Central memory CD8-positive, alpha-beta T cell (primary cell): Measurements from ENCODE around the gene TBL3.

Source experiments
- ATAC-seq: fragments of 150-1000 bp; cut with Tn5 transposase; replicated peaks from 2 replicates; pipeline ENCODE4 v1.10.0; 2022; ENCODE audit warnings: mild to moderate bottlenecking, moderate FRiP score, moderate number of reproducible peaks; ENCODE audit not compliant: poor library complexity, severe bottlenecking; ENCODE audit errors: extremely low read depth
- DNase-seq, 2 donors: peaks; one replicate each; pipeline ENCODE4 v3.0.0; 2021; ENCODE audit warnings: low spot score in 2 of 2
- H3K27ac Mint-ChIP-seq: one replicate; pipeline ENCODE4 v1.8.0; 2022; ENCODE audit warnings: low read depth, mild to moderate bottlenecking, moderate library complexity, mixed read lengths
- H3K27me3 Mint-ChIP-seq: one replicate; pipeline ENCODE4 v1.8.0; 2022; ENCODE audit warnings: mixed read lengths
- H3K36me3 Mint-ChIP-seq: one replicate; pipeline ENCODE4 v1.8.0; 2022; ENCODE audit warnings: mild to moderate bottlenecking, moderate library complexity, mixed read lengths; ENCODE audit not compliant: insufficient read depth
- H3K4me1 Mint-ChIP-seq: one replicate; pipeline ENCODE4 v1.8.0; 2022; ENCODE audit warnings: mixed read lengths
- H3K4me3 Mint-ChIP-seq: one replicate; pipeline ENCODE4 v1.8.0; 2022; ENCODE audit warnings: mild to moderate bottlenecking, moderate library complexity, mixed read lengths
- H3K9me3 Mint-ChIP-seq: one replicate; pipeline ENCODE4 v1.8.0; 2022; ENCODE audit warnings: mixed read lengths

The TBL3 gene

GRCh38 chr16:1971796-1972489 lies at the start of gene TBL3:
TBL3 (plus strand) TSS chr16:1972053; CDS start chr16:1972165, 112 bp downstream.
- ATAC-seq (peak; percentile 99), DNase-seq (peak; percentile 94 to 97)
- Mint-ChIP-seq H3K36me3 (peaks cover 22% of the 10 kb centered on the region), H3K4me1 (peaks cover 22% of the 10 kb centered on the region), H3K27ac (peak within 1 kb of the TSS; percentile 94), H3K9me3 (no peaks in the 10 kb centered on the region), H3K4me3 (peak within 1 kb of the TSS; percentile 99), H3K27me3 (no peaks in the 10 kb centered on the region)

- Mint-ChIP-seq H3K27ac (no peak overlapping the region), H3K4me3 (no peak overlapping the region), H3K36me3 (peaks cover 5% of the 10 kb centered on the region), H3K9me3 (no peaks in the 10 kb centered on the region), H3K27me3 (peaks cover 52% of the 10 kb centered on the region), H3K4me1 (no peaks in the 10 kb centered on the region)
- no peak for ATAC-seq
- no peak for DNase-seq
Observed at GRCh38 chr16:1922357-1922756, 49.5 kb upstream of the TBL3 start.

GRCh38 chr16:1923299-1924034 lies 48.4 kb upstream of the TBL3 start:
- Mint-ChIP-seq H3K9me3 (no peaks in the 10 kb centered on the region), H3K27me3 (peaks cover 51% of the 10 kb centered on the region), H3K4me1 (no peaks in the 10 kb centered on the region), H3K4me3 (no peak overlapping the region), H3K27ac (no peak overlapping the region), H3K36me3 (peaks cover 8% of the 10 kb centered on the region)
- DNase-seq (no peak), ATAC-seq (no peak)

GRCh38 chr16:1924095-1924494 lies 47.8 kb upstream of the TBL3 start:
- Mint-ChIP-seq H3K27ac (no peak overlapping the region), H3K9me3 (no peaks in the 10 kb centered on the region), H3K4me1 (no peaks in the 10 kb centered on the region), H3K27me3 (peaks cover 51% of the 10 kb centered on the region), H3K4me3 (no peak overlapping the region), H3K36me3 (peaks cover 10% of the 10 kb centered on the region)
- ATAC-seq (no peak), DNase-seq (no peak)

GRCh38 chr16:1926271-1926670 lies 45.6 kb upstream of the TBL3 start:
- Mint-ChIP-seq H3K27me3 (peaks cover 38% of the 10 kb centered on the region), H3K27ac (no peak overlapping the region)
- no peak for ATAC-seq

GRCh38 chr16:1929105-1929504 lies 42.7 kb upstream of the TBL3 start:
- Mint-ChIP-seq H3K4me3 (peak overlapping the region; percentile 61), H3K4me1 (no peaks in the 10 kb centered on the region), H3K27me3 (peaks cover 9% of the 10 kb centered on the region), H3K9me3 (no peaks in the 10 kb centered on the region), H3K36me3 (peaks cover 10% of the 10 kb centered on the region), H3K27ac (peak overlapping the region; percentile 6)
- DNase-seq (no peak), ATAC-seq (peak; percentile 29)

More at GRCh38 chr16:1926271-1926670, 45.6 kb upstream of the TBL3 start:
- H3K36me3 Mint-ChIP-seq: peaks cover 13% of the 10 kb centered on the region
- no peak overlapping the region for H3K4me3 Mint-ChIP-seq
- no peaks in the 10 kb centered on the region for H3K9me3 Mint-ChIP-seq
- H3K4me1 Mint-ChIP-seq: no peaks in the 10 kb centered on the region
- DNase-seq: no peak

GRCh38 chr16:1929578-1930337 lies 42.1 kb upstream of the TBL3 start:
- H3K4me3 Mint-ChIP-seq: peak overlapping the region; percentile 61
- no peaks in the 10 kb centered on the region for H3K9me3 Mint-ChIP-seq
- peak overlapping the region; percentile 6 for H3K27ac Mint-ChIP-seq
- H3K4me1 Mint-ChIP-seq: no peaks in the 10 kb centered on the region
- peaks cover 4% of the 10 kb centered on the region for H3K27me3 Mint-ChIP-seq
- DNase-seq (peak; percentile 88 to 96), ATAC-seq (peak; percentile 92)
- H3K36me3 Mint-ChIP-seq: peaks cover 8% of the 10 kb centered on the region

GRCh38 chr16:1930338-1930720 lies 41.5 kb upstream of the TBL3 start:
- no peak for DNase-seq
- H3K4me3 Mint-ChIP-seq: peak overlapping the region; percentile 13
- H3K36me3 Mint-ChIP-seq: peaks cover 8% of the 10 kb centered on the region
- no peak for ATAC-seq
- no peaks in the 10 kb centered on the region for H3K9me3 Mint-ChIP-seq
- H3K4me1 Mint-ChIP-seq: no peaks in the 10 kb centered on the region
- no peaks in the 10 kb centered on the region for H3K27me3 Mint-ChIP-seq
- H3K27ac Mint-ChIP-seq: no peak overlapping the region

GRCh38 chr16:1932050-1933028 lies 39.5 kb upstream of the TBL3 start:
- Mint-ChIP-seq H3K4me3 (no peak overlapping the region), H3K4me1 (no peaks in the 10 kb centered on the region), H3K27ac (no peak overlapping the region), H3K27me3 (no peaks in the 10 kb centered on the region), H3K9me3 (no peaks in the 10 kb centered on the region), H3K36me3 (peaks cover 8% of the 10 kb centered on the region)
- DNase-seq (no peak), ATAC-seq (no peak)

- Mint-ChIP-seq H3K36me3 (peaks cover 8% of the 10 kb centered on the region), H3K9me3 (no peaks in the 10 kb centered on the region), H3K27me3 (no peaks in the 10 kb centered on the region), H3K4me1 (no peaks in the 10 kb centered on the region), H3K4me3 (no peak overlapping the region), H3K27ac (no peak overlapping the region)
- DNase-seq (no peak), ATAC-seq (no peak)
Observed at GRCh38 chr16:1933097-1933661, 38.7 kb upstream of the TBL3 start.

GRCh38 chr16:1936945-1937479 lies 34.8 kb upstream of the TBL3 start:
- no peak overlapping the region for H3K4me3 Mint-ChIP-seq
- H3K36me3 Mint-ChIP-seq: peaks cover 8% of the 10 kb centered on the region
- no peak for DNase-seq
- no peaks in the 10 kb centered on the region for H3K27me3 Mint-ChIP-seq
- no peak overlapping the region for H3K27ac Mint-ChIP-seq
- H3K9me3 Mint-ChIP-seq: no peaks in the 10 kb centered on the region
- peaks cover 7% of the 10 kb centered on the region for H3K4me1 Mint-ChIP-seq
- no peak for ATAC-seq
